ENCODE measurements around the gene SRSF9.

Gene SRSF9

DNA sequence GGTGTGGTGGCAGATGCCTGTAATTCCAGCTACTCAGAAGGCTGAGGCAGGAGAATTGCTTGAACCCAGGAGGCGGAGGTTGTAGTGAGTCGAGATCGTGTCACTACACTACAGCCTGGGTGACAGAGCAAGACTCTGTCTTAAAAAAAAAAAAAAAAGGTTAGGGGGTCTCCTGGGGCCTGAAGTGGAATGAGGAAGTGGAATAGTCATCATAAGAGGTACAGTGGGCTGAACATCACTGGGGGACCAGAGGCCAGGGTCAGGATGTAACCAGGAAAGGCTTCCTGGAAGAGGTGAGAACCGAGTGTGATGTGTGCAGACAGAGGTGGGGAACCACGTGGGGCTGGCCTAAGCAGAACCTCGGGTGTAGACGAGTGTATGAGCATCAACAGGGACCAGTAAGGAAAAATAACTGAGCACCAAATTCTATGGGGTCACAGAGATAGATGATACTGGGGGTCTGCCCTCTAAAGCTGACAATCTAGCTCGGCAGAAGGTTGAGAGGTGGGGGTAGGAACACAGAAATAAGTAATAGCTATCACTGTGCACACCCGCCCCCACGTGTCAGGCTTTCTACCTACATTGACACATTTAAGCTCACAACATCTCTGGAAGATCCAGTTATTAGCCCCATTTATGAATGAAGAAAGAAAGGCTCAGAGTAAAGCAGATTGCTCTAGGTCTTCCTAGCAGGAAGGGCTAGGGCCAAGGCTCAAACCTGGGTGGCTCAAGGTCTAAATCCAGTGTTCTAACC, 36.6 kb downstream of the SRSF9 start:
- H4K20me1 ChIP-seq (ENCODE audit: insufficient read depth) = no peaks in the 10 kb centered on the region
- H3K27ac ChIP-seq = no peak overlapping the region
- H3K4me2 ChIP-seq = no peak overlapping the region
- H3K9ac ChIP-seq = no peak overlapping the region
- TF ChIP-seq CTCF (conservative IDR thresholded peaks at IDR 0.05; ENCODE audit: low read depth, low read length) = no peak
- H3K36me3 ChIP-seq (ENCODE audit: insufficient read depth) = no peaks in the 10 kb centered on the region
- no peak overlapping the region for H2AFZ ChIP-seq (ENCODE audit: low read depth)
- H3K4me3 ChIP-seq (IDR thresholded peaks at IDR 0.05; ENCODE audit: insufficient read depth, low read depth, low read length) = no peak overlapping the region
- no peaks in the 10 kb centered on the region for H3K4me1 ChIP-seq (ENCODE audit: low read depth, poor library complexity, severe bottlenecking)
- no peaks in the 10 kb centered on the region for H3K27me3 ChIP-seq (ENCODE audit: insufficient read depth, low read depth)
- no peaks in the 10 kb centered on the region for H3K79me2 ChIP-seq (ENCODE audit: insufficient read depth, low read depth)

GRCh38 chr12:120429368-120429767, 40.2 kb downstream of the SRSF9 start:
- Histone ChIP-seq H2AFZ (ENCODE audit: low read depth) (no peak overlapping the region), H3K27me3 (ENCODE audit: insufficient read depth, low read depth) (no peaks in the 10 kb centered on the region), H3K27ac (no peak overlapping the region), H3K36me3 (ENCODE audit: insufficient read depth) (no peaks in the 10 kb centered on the region), H3K4me1 (ENCODE audit: low read depth, poor library complexity, severe bottlenecking) (no peaks in the 10 kb centered on the region), H3K4me3 (IDR thresholded peaks at IDR 0.05; ENCODE audit: insufficient read depth, low read depth, low read length) (no peak overlapping the region), H4K20me1 (ENCODE audit: insufficient read depth) (no peaks in the 10 kb centered on the region), H3K9ac (no peak overlapping the region), H3K4me2 (no peak overlapping the region), H3K79me2 (ENCODE audit: insufficient read depth, low read depth) (no peaks in the 10 kb centered on the region)
- TF ChIP-seq CTCF (conservative IDR thresholded peaks at IDR 0.05; ENCODE audit: low read depth, low read length) = no peak

DNA sequence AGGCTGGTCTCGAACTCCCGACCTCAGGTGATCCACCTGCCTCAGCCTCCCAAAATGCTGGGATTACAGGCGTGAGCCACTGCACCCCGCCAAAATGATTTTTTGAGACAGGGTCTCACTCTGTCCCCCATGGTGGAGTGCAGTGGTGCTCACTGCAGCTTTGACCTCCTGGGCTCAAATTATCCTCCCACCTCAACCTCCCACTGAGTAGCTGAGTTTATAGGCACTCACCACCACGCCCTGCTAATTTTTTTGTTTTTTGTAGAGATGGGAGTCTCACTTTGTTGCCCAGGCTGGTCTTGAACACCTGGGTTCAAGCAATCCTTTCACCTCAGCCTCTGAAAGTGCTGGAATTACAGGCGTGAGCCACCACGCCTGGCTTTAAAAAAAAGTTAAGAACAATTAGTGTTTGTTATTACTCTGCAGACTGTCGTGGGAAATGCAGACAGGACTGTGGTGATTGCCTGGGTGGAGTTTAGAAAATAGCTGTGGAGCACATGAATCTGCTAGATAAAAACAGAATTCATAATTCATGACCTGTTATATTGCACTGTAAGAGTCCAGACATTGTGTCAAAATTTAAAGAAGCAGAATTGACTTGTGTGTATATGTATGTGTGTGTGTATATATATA, 40.8 kb downstream of the SRSF9 start:
- H3K36me3 ChIP-seq (ENCODE audit: insufficient read depth) = no peaks in the 10 kb centered on the region
- H4K20me1 ChIP-seq (ENCODE audit: insufficient read depth) = no peaks in the 10 kb centered on the region
- H3K4me2 ChIP-seq = no peak overlapping the region
- no peak overlapping the region for H2AFZ ChIP-seq (ENCODE audit: low read depth)
- no peak overlapping the region for H3K9ac ChIP-seq
- H3K79me2 ChIP-seq (ENCODE audit: insufficient read depth, low read depth) = no peaks in the 10 kb centered on the region
- H3K4me3 ChIP-seq (IDR thresholded peaks at IDR 0.05; ENCODE audit: insufficient read depth, low read depth, low read length) = no peak overlapping the region
- H3K27ac ChIP-seq = no peak overlapping the region
- TF ChIP-seq CTCF (conservative IDR thresholded peaks at IDR 0.05; ENCODE audit: low read depth, low read length) = no peak
- H3K4me1 ChIP-seq (ENCODE audit: low read depth, poor library complexity, severe bottlenecking) = no peaks in the 10 kb centered on the region
- H3K27me3 ChIP-seq (ENCODE audit: insufficient read depth, low read depth) = no peaks in the 10 kb centered on the region

- no peaks in the 10 kb centered on the region for H3K36me3 ChIP-seq (ENCODE audit: insufficient read depth)
- no peak overlapping the region for H3K4me3 ChIP-seq (IDR thresholded peaks at IDR 0.05; ENCODE audit: insufficient read depth, low read depth, low read length)
- H3K4me2 ChIP-seq = no peak overlapping the region
- no peaks in the 10 kb centered on the region for H3K27me3 ChIP-seq (ENCODE audit: insufficient read depth, low read depth)
- no peak overlapping the region for H2AFZ ChIP-seq (ENCODE audit: low read depth)
- no peaks in the 10 kb centered on the region for H3K4me1 ChIP-seq (ENCODE audit: low read depth, poor library complexity, severe bottlenecking)
- no peaks in the 10 kb centered on the region for H3K79me2 ChIP-seq (ENCODE audit: insufficient read depth, low read depth)
- H3K27ac ChIP-seq = no peak overlapping the region
- H4K20me1 ChIP-seq (ENCODE audit: insufficient read depth) = no peaks in the 10 kb centered on the region
- TF ChIP-seq CTCF (conservative IDR thresholded peaks at IDR 0.05; ENCODE audit: low read depth, low read length) = no peak
- no peak overlapping the region for H3K9ac ChIP-seq
Observed at GRCh38 chr12:120425797-120426196, 43.8 kb downstream of the SRSF9 start.
